ENCODE results near the gene STRIP2. TPM values are rescaled to one million over a fixed set of nuclear protein-coding genes. Genes with fewer than 3 reads are reported as not detected.

STRIP2 gene
- total RNA-seq, 1 experiment from 2014 or later = 10.8 TPM

GRCh38 chr7:129519464-129519863, 85.2 kb downstream of the STRIP2 start:
- no peaks in the 10 kb centered on the region for H3K9me3 ChIP-seq (ENCODE audit: control insufficient read depth in 1 of 2, insufficient read depth in 1 of 2, low read depth in 1 of 2, low read length in 2 of 2)
- H2AFZ ChIP-seq (ENCODE audit: low read depth, low read length, poor library complexity, severe bottlenecking) = no peak overlapping the region
- no peaks in the 10 kb centered on the region for H3K79me2 ChIP-seq (ENCODE audit: insufficient read depth, low read length)
- POLR2A ChIA-PET = no interaction called here
- no peak for DNase-seq (ENCODE audit: low read depth, low spot score)
- no peak overlapping the region for H3K9ac ChIP-seq (ENCODE audit: low read length)
- H3K36me3 ChIP-seq (ENCODE audit: control insufficient read depth in 1 of 2, insufficient read depth in 2 of 2, low read length in 2 of 2) = no peaks in the 10 kb centered on the region
- H3K27me3 ChIP-seq (ENCODE audit: insufficient read depth, low read length) = no peaks in the 10 kb centered on the region
- H3K4me2 ChIP-seq (ENCODE audit: low read length) = no peak overlapping the region
- no peaks in the 10 kb centered on the region for H3K9me2 ChIP-seq (ENCODE audit: insufficient read depth)
- no peak overlapping the region for H3K27ac ChIP-seq (ENCODE audit: low read depth, low read length)
- RAD21 ChIA-PET (ENCODE audit: low non-redundant PET in 1 of 2, low total read pairs in 2 of 2, uncharacterized antibody in 2 of 2, unreplicated experiment in 2 of 2) = no interaction called here
- no peak for ATAC-seq
- no peak overlapping the region for H3K4me3 ChIP-seq (replicated peaks in 1 of 2; ENCODE audit: low read depth in 1 of 2, low read length in 2 of 2)
- CTCF ChIA-PET = no interaction called here
- TF ChIP-seq, protein P1, sequence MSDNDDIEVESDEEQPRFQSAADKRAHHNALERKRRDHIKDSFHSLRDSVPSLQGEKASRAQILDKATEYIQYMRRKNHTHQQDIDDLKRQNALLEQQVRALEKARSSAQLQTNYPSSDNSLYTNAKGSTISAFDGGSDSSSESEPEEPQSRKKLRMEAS (IDR thresholded peaks at IDR 0.05) = no peak
- TF ChIP-seq EZH2phosphoT487 (IDR thresholded peaks at IDR 0.05; ENCODE audit: borderline replicate concordance) (no peak), ZNF274 (IDR thresholded peaks at IDR 0.05; ENCODE audit: low read depth, low read length) (no peak)
- peaks cover 6 to 7% of the 10 kb centered on the region in 2 experiments for H3K4me1 ChIP-seq (ENCODE audit: control insufficient read depth in 1 of 2, insufficient read depth in 2 of 2, low read length in 2 of 2)
- intact Hi-C loops (cut with micrococcal nuclease) = no loop called here
- no peaks in the 10 kb centered on the region for H4K20me1 ChIP-seq (ENCODE audit: insufficient read depth)
- BruUV-seq (replicated peaks) = no TSS peak

DNA sequence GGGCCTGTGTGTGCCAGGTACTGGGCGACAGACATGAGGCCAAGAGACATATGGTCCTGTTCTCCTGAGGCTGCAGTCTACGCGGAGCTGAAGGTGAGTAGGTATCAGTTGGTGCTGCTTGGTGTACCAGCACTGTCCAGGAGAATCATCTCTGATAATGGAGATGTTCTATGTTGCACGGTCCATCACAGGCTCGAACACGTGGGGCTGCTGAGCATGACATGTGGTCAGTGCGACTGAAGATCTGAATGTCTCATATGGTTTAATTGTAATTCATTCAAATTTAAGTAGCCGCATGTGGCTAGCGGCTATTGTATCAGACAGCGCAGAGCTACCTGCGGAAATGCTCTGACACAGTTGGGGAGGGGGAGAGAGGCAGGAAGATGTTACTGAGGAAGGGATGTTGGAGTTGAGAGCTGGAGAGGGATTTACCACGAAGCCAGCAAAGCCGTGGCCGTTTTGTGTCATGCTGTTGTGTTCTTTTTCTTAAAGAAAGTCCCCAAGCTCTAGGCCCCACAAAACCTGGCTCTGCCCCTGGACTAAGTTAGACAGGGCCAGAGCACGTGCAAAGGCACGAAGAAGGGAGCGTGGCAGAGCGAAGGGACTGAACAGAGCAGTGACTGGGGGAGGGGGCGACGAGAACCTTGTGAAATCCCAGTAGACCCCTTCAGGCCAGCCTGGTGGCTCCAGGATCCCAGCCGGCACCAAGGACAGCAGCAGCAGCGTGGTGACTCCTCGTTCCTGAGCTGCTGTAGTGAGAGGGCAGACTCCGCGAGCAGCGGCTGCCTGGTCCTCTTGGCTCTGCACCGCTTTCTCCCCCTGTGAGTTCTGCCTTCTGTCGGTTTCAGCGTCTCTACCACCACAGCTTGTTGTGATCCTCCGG, 88.1 kb downstream of the STRIP2 start:
- H3K79me2 ChIP-seq (ENCODE audit: insufficient read depth, low read length) = no peaks in the 10 kb centered on the region
- no peak overlapping the region for H3K4me3 ChIP-seq (replicated peaks in 1 of 2; ENCODE audit: low read depth in 1 of 2, low read length in 2 of 2)
- H2AFZ ChIP-seq (ENCODE audit: low read depth, low read length, poor library complexity, severe bottlenecking) = no peak overlapping the region
- H3K4me2 ChIP-seq (ENCODE audit: low read length) = no peak overlapping the region
- H3K27ac ChIP-seq (ENCODE audit: low read depth, low read length) = no peak overlapping the region
- no peak overlapping the region for H3K9ac ChIP-seq (ENCODE audit: low read length)
- H3K36me3 ChIP-seq (ENCODE audit: control insufficient read depth in 1 of 2, insufficient read depth in 2 of 2, low read length in 2 of 2) = no peaks in the 10 kb centered on the region
- no TSS peak for BruUV-seq (replicated peaks)
- H3K4me1 ChIP-seq (ENCODE audit: control insufficient read depth in 1 of 2, insufficient read depth in 2 of 2, low read length in 2 of 2) = peaks cover 6 to 16% of the 10 kb centered on the region in 2 experiments
- intact Hi-C loops (cut with micrococcal nuclease) = loop anchor here (5.0 kb wide), 1 partner anchor 85 kb away; no protein-coding TSS in a partner anchor
- H3K27me3 ChIP-seq (ENCODE audit: insufficient read depth, low read length) = no peaks in the 10 kb centered on the region
- no peaks in the 10 kb centered on the region for H3K9me2 ChIP-seq (ENCODE audit: insufficient read depth)
- RAD21 ChIA-PET (ENCODE audit: low non-redundant PET in 1 of 2, low total read pairs in 2 of 2, uncharacterized antibody in 2 of 2, unreplicated experiment in 2 of 2) = no interaction called here
- no peaks in the 10 kb centered on the region for H4K20me1 ChIP-seq (ENCODE audit: insufficient read depth)
- ATAC-seq = no peak
- POLR2A ChIA-PET = interaction anchor here (1.3 kb wide), 1 partner anchor 89 kb away, joined by 3 read pairs; the partner anchor contains the start of gene NRF1
- DNase-seq (ENCODE audit: low read depth, low spot score) = no peak
- CTCF ChIA-PET = no interaction called here
- TF ChIP-seq JUND (IDR thresholded peaks at IDR 0.05) (no peak), POLR2AphosphoS5 (IDR thresholded peaks at IDR 0.05; ENCODE audit: low read depth, low read length) (no peak), REST (IDR thresholded peaks at IDR 0.05; ENCODE audit: low read depth) (no peak; the same call in 1 of the 2 replicates), ATF3 (IDR thresholded peaks at IDR 0.05) (no peak), SRF (IDR thresholded peaks at IDR 0.05; ENCODE audit: low read depth) (no peak)
- no peaks in the 10 kb centered on the region for H3K9me3 ChIP-seq (ENCODE audit: control insufficient read depth in 1 of 2, insufficient read depth in 1 of 2, low read depth in 1 of 2, low read length in 2 of 2)
